ENCODE data around the gene DCT.

Gene DCT

DNA sequence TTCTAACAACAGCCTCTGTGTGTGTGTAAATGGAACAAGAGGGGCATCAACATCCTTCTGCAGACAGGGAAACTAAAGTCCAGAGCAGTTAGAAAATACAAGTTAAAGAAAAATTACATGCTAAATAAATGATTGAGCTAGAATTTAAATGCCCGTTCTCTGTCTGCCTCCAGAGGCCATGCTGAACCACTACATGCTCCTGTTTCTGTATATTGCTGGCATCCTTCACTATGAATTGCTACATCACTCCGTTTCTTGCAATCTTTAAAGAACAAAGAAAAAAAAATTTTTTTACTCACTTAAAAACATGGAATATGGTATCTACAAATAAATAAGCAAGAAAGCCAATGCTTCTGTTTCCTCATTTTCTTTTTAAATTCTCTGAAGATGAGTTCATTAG is 47.9 kb downstream of the DCT start:
- TF ChIP-seq, protein P1, sequence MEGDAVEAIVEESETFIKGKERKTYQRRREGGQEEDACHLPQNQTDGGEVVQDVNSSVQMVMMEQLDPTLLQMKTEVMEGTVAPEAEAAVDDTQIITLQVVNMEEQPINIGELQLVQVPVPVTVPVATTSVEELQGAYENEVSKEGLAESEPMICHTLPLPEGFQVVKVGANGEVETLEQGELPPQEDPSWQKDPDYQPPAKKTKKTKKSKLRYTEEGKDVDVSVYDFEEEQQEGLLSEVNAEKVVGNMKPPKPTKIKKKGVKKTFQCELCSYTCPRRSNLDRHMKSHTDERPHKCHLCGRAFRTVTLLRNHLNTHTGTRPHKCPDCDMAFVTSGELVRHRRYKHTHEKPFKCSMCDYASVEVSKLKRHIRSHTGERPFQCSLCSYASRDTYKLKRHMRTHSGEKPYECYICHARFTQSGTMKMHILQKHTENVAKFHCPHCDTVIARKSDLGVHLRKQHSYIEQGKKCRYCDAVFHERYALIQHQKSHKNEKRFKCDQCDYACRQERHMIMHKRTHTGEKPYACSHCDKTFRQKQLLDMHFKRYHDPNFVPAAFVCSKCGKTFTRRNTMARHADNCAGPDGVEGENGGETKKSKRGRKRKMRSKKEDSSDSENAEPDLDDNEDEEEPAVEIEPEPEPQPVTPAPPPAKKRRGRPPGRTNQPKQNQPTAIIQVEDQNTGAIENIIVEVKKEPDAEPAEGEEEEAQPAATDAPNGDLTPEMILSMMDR (conservative IDR thresholded peaks at IDR 0.05): peak; percentile 44
- H3K27ac ChIP-seq: no peak overlapping the region

DNA sequence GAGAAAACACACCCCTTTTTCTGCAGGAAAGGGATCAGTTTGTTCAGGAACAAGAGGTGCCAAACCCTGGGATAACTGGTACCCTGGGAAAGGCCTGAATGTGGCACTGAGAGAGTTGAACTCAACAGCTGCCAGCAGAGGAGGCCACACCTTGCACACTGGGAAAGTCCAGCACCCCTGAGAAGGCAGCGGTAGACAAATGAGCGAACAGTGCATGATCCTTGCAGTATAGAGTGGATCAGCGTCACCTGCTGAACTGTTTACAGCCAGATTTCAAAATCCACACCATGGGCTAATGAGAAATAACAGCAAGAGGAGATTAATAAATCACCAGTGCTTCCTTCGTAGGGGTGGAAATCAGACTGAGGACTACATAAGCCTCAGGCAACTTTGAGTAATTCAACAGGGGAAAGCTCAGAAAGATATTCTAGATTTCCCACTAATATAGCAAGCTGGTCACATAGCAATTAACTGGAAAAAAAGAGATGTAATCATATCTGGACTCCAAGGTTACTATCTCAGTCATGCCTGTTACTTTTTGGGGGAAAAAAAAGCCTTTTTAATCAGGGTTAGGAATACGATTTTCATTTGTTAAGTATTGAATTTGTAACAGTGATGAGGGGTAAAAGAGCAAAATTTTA is 52.0 kb downstream of the DCT start:
- TF ChIP-seq, protein P1 (conservative IDR thresholded peaks at IDR 0.05): no peak
- H3K27ac ChIP-seq: no peak overlapping the region

DNA sequence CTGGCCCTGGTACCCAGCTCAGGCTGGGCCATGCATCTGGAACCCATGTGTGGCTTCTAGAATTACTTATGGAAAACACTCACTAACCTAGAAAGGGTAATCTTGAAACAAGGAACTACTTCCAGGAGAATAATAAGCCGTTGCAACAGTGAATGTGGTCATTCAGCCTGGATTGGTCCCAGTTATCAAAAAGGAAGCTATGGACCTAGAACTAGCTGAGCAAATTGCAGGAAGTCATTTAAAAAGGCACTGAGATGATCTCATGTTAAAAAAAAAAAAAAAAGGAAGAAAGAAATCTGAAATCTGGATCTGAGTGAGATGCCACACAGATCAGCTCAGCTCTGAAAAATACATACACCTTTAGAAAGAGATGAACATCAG is 59.6 kb downstream of the DCT start:
- no peak overlapping the region for H3K27ac ChIP-seq
- TF ChIP-seq, protein P1 (conservative IDR thresholded peaks at IDR 0.05): no peak

DNA sequence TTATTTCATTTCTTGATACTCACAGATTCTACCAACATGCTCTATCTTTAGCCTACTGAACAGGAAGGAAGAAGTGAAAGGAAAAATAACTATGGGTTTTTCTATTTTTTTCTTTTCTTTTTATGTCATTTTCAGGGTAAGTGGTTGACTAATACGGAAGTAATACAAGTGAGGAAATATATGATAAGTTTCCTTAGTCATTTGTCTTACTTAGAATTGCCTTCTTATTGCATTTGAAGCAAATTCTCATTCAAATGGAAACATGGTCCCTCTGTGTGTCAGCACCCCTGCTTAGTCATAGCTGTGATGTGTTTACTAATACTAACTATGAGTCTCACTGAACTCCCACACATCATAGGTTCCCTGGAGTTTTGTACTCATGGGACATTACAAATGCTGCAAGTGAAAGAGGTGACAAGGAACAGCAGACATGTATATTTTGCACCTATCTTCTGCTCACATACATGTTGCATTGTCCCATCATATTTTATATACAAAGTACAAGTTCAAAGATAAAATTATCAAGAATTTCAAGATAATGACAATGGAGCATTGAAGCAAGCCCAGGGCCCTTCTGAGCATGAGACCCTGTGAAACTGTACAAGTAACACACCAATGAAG is 60.1 kb downstream of the DCT start:
- TF ChIP-seq, protein P1 (conservative IDR thresholded peaks at IDR 0.05): no peak
- H3K27ac ChIP-seq: no peak overlapping the region

DNA sequence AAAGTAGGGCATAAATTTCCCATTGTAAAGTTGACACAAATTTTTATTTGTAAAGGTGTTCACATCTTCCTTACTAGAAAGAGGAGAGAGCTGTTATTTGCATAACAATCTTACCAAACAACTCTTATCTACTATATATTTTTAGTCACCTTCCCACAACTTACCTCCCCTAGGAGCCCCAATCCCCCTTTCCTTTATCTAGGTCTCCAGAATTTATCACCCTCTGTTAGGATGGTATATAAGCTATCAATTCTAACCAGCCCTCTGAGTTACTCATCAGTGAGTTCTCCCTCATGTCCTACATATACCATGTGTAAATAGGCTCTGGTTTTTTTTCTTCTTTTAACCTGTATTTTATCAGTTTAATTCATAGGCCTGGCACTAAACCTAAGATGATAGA is 62.2 kb downstream of the DCT start:
- TF ChIP-seq, protein P1 (conservative IDR thresholded peaks at IDR 0.05): no peak
- H3K27ac ChIP-seq: no peak overlapping the region

DNA sequence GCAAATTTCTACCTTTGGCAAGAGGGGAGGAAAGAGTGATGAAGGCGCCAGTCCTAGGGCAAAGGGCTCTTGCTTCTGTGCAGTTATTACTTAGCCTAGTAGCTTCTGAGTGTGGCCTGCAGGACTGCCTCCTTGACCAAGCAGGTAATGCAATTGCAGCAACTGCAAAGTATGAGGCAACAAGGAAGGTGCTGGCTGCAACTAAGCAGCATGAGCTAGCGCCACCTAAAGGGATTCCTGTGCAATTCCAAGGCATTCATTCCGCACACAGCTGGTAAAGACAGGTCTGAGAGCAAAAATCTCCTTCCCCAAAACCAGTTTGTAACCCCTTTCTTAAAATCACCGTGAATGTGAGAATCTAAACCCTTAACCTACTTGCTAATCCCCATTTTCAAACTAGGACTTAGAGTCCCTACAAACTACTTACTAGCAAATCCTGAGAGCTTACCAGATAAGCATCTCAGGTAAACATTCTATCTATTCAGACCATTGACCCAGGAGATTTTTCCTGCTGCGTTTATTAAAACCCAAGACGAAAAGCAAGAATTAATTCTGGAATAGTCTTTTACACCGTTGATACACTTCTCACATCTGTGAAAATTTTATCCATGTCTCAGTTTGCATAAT is 62.9 kb downstream of the DCT start:
- TF ChIP-seq, protein P1 (conservative IDR thresholded peaks at IDR 0.05): peak; percentile 58

DNA sequence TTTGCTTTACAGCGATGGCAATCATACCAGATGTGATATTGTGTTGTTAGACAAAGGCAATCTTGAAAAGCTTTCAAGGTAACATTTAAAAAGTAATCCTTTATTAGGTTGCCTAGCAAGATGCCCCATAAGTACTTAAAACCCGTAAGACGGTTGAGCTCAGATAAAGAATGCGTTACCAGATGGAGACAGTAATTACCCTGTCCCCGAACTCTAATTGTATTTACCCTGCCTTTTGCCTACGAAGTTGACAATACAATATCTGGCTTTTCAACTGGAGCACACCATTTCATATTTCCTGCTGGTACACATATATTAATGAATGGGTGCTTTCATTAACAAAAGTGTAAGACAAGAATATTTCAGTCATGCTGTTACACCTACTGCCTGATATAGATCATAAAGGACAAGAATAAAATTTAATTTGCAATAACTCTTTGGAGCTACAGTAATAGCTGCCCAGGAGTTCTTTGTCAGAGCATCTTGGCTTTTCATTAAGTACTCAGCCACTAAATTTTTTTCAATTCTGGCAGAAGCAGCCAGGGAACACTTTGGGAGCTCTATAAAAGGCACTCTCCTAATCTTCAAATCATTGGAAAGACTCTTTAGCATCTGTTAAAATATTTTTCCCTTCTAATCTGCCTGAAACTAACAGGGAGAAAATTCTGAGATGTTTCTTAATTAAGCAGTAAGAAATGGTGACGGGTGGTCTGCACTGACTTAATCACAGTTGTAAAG is 63.8 kb downstream of the DCT start:
- H3K27ac ChIP-seq: peak overlapping the region; percentile 41
- TF ChIP-seq, protein P1 (conservative IDR thresholded peaks at IDR 0.05): no peak

More for the DNA sequence above, 62.9 kb downstream of the DCT start:
- no peak overlapping the region for H3K27ac ChIP-seq

Measured in VCaP (cell line).